Choroid plexus epithelial cell (primary cell): ENCODE results near the gene CACNA1I.

Experiments
- DNase-seq: peaks from one replicate; pipeline ENCODE4 v3.0.0-alpha.2; 2010; ENCODE audit warnings: low read depth
- H3K4me3 ChIP-seq: 2 replicates; pipeline ENCODE4 v1.5.1; 2011; ENCODE audit warnings: low read depth, mild to moderate bottlenecking, control low read depth, low read length, moderate library complexity
- CTCF ChIP-seq: conservative IDR thresholded peaks from 2 replicates; pipeline ENCODE4 v1.5.1; 2011; ENCODE audit warnings: low read depth, mild to moderate bottlenecking, control low read depth, inconsistent platforms, low read length, moderate library complexity

CACNA1I gene

GRCh38 chr22:39705386-39705785 is 134.8 kb downstream of the CACNA1I start:
- no peak for DNase-seq
- no peak for TF ChIP-seq CTCF
- H3K4me3 ChIP-seq, result no peak overlapping the region

DNA sequence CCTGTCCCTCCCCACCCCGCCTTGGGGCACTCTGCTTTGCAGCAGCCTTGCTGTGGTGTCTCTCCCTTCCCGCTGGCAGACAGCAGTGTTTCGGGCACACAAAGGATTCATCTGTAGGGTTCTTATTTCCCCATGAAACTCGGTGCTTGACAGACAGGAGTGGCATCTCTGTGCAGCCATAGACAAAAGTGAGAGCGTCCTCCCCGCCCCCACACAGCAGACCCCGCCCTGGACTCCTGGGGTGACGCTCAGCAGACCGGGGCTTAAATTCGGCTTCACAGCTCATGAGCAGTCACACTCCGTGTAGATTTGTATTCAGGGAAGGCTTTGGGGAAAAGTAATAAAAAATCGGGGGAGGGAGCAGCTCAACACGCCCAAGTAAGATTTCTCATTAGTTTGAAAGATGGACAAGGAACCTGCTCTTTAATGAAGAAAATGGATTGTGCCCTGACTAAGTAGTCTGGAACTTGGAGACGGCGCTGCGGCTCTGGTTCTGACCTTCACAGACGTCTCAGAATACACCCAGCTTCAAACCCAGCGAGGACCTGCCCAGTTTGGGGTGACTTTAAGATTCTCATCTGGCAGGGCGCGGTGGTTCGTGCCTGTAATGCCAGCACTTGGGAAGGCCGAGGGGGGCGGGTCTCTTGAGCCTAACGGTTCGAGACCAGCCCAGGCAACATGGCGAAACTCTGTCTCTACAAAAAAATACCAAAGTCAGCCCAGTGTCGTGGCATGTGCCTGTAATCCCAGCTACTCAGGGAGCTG is 136.0 kb downstream of the CACNA1I start:
- TF ChIP-seq CTCF, result no peak
- no peak overlapping the region for H3K4me3 ChIP-seq
- DNase-seq, result no peak

GRCh38 chr22:39707351-39707750 is 136.8 kb downstream of the CACNA1I start:
- TF ChIP-seq CTCF, result no peak
- no peak for DNase-seq
- H3K4me3 ChIP-seq, result no peak overlapping the region

DNA sequence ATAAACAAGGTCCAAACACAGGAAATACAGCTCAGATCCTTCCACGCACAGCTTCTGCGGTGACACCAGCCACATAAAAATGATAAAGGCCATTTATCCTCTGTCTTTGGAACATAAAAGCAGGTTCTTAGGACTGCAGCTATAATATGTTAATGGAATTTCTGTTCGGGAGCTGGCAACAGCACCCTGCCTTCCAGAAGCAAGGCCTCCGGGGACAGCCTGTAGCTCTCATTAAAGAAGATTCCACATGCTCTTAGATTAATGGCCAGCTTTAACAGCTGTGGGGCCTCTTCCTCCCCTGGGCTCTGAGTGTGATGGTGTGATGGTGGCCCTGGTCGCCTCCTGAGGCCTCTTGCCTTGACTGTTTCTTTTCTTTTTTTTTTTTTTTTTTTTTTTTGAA is 137.3 kb downstream of the CACNA1I start:
- no peak for TF ChIP-seq CTCF
- no peak for DNase-seq
- no peak overlapping the region for H3K4me3 ChIP-seq

- H3K4me3 ChIP-seq, result no peak overlapping the region
- DNase-seq, result no peak
- no peak for TF ChIP-seq CTCF
Observed at GRCh38 chr22:39710380-39711150, 140.0 kb downstream of the CACNA1I start.

DNA sequence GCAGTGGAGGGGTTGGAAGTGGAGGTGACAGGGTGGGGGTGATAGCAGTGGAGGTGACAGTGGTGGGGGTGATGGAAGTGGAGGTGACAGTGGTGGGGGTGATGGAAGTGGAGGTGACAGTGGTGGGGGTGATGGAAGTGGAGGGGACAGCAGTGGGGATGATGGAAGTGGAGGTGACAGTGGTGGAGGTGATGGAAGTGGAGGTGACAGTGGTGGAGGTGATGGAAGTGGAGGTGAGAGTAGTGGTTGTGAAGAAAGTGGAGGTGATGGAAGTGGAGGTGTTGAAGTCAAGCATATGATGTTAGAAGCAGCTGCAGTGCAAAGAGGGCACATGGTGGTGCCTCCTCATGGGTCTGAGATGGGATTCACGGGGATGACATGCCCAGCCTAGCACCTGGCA is 141.5 kb downstream of the CACNA1I start:
- no peak overlapping the region for H3K4me3 ChIP-seq

More for the DNA sequence above, 141.5 kb downstream of the CACNA1I start:
- no peak for TF ChIP-seq CTCF
- no peak for DNase-seq
